ENCODE results near the gene HOXC9. TPM values are rescaled to one million over a fixed set of nuclear protein-coding genes. Genes with fewer than 3 reads are reported as not detected.

The HOXC9 gene
- total RNA-seq = 1.3 and 3.6 TPM in 2 replicates

DNA sequence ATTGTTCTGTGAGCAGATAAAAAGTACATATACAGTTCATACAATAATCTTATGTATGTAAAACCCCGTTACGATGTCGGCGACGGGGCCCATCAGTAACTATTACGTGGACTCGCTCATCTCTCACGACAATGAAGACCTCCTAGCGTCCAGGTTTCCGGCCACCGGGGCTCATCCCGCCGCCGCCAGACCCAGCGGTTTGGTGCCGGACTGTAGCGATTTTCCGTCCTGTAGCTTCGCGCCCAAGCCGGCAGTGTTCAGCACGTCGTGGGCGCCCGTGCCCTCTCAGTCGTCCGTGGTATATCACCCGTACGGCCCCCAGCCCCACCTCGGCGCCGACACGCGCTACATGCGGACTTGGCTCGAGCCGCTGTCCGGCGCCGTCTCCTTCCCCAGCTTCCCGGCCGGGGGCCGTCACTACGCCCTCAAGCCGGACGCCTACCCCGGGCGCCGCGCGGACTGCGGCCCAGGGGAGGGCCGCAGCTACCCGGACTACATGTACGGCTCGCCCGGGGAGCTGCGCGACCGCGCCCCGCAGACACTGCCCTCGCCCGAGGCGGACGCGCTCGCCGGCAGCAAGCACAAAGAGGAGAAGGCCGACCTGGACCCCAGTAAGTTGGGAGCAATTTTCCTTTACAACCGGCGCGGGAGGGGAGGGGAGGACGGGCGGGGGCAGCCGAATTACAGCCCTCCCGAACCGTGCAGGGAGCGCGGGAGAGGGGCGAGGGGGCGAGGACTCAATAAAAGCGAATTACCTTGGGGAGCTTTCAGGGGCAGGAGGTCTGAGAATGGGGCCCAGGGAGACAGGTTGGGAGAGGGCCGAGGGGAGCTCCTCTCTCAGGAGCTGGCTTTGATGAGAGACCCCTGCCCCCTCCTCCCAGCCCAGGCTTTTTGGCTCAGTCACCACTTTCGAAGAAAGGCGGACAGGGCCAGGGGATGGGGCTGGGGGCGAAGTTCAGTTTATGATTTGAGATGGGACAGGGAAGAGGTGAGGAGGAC, at the start of gene HOXC9:
HOXC9 (plus strand) TSS at position 46 of the 999 bp plus-strand sequence; CDS start at position 74, 28 bp downstream.

DNA sequence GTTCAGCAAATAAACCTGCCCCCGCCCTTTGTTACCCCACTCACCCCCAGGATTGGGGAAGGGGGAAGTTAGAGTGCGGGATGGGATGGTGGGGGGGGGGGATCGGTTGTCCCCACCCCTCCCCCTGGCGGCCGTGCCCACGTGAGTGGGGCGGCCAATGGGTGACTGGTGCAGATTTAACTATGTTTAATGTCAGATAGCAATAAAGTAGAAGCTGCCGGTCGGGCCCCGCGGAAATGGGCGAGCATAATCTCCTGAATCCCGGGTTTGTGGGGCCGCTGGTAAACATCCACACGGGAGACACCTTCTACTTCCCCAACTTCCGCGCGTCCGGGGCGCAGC, 45.3 kb upstream of the HOXC9 start, which contains the start of gene HOXC12:
HOXC12 (plus strand) TSS at position 210 of the 342 bp plus-strand sequence; CDS start at position 237, 27 bp downstream.

DNA sequence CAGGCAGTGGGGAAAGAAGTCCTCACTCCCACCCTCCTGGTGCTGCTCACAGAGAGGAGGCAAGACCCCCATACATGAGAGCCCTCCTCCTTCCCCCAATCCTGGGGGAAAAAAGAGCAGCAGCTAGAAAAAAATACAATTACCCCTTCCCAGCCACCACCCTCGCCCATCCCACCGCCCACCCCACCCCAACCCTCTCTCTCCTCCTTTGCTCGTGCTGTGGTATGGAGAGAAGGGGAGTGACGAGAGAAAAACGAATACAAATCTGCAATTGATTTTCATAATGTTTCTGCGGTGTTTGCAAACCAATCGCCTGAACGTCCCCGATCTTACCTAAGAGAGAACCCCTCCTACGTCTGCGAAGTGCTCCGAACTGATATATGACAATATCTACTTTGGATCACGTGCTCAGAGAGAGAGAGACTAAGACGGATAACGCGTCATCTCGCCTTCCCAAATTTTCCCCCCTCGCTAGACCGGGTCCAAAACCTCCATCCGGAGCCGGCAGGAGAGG, 27.2 kb upstream of the HOXC9 start, which contains the start of gene HOXC11:
HOXC11 (plus strand) TSS at position 405 of the 514 bp plus-strand sequence. CDS start 116 bp downstream, outside the sequence.

DNA sequence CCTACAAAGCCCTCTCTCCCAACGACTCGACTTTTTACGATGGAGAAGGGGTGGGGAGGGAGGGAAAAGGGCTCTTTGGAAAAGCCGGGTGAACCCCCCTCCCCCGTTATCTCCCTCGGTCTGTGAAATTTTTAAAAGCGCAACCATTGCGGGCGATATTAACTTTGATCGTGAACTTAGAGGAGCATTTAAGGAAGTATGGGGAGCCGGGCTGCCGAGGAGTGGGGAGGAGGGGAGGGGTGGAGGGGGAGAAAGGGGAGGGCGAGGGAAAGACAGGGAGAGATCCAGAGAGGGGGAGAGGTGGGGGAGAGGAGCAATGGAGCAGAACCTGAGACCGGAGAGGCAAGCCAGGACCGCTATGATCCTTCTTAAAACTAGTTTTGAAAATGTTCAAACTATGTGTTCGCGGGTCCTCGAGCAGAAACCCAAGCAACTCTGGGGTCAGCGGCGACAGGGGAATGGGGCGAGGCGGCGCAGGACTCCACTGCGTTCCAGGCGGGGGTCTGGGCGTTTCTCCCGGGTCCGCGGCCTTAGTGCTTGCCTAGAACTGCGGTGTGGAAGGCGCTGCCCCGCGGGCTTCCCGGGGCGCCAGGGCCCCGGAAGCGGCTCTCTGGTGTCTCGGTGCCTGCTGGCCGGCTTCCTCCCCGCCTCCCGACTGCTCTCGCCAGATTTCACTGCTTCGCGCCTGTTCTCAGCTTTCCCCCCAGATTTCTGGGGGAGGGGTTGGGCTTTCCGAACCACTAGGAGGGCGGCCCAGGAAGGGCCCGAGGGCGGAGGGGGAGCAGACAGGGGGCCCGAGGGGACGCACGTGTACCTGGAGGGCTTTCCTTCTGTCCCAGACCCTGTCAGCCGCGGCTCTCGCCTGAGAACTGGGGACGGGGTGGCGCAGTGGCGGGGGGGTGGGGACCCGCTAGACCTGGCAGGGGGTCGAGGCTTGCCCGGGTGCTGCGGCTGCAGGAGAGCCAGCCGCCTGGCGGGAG, 25.6 kb upstream of the HOXC9 start, which contains the start of gene HOTAIR:
HOTAIR (minus strand) TSS at position 871 of the 980 bp plus-strand sequence.

DNA sequence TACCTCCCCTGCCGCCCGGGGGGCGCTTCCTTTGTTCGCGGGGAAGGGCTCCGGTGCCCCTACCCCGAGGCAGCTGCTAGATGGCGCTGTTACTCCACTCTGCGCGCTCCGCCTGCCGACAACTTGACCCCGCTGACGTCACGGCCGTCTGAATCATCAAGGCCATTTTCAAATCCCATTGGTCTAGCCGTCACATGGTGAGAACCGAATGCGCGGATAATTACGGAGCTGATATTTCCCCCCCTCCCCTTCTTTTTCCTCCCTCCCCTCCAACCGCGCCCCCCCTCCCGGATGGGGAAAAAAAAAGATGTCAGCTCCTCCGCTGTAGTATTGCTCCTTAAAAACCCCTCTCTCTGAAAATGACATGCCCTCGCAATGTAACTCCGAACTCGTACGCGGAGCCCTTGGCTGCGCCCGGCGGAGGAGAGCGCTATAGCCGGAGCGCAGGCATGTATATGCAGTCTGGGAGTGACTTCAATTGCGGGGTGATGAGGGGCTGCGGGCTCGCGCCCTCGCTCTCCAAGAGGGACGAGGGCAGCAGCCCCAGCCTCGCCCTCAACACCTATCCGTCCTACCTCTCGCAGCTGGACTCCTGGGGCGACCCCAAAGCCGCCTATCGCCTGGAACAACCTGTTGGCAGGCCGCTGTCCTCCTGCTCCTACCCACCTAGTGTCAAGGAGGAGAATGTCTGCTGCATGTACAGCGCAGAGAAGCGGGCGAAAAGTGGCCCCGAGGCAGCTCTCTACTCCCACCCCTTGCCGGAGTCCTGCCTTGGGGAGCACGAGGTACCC, 14.9 kb upstream of the HOXC9 start, which contains the start of gene HOXC10:
HOXC10 (plus strand) TSS at position 246 of the 791 bp plus-strand sequence; CDS start at position 360, 114 bp downstream.

DNA sequence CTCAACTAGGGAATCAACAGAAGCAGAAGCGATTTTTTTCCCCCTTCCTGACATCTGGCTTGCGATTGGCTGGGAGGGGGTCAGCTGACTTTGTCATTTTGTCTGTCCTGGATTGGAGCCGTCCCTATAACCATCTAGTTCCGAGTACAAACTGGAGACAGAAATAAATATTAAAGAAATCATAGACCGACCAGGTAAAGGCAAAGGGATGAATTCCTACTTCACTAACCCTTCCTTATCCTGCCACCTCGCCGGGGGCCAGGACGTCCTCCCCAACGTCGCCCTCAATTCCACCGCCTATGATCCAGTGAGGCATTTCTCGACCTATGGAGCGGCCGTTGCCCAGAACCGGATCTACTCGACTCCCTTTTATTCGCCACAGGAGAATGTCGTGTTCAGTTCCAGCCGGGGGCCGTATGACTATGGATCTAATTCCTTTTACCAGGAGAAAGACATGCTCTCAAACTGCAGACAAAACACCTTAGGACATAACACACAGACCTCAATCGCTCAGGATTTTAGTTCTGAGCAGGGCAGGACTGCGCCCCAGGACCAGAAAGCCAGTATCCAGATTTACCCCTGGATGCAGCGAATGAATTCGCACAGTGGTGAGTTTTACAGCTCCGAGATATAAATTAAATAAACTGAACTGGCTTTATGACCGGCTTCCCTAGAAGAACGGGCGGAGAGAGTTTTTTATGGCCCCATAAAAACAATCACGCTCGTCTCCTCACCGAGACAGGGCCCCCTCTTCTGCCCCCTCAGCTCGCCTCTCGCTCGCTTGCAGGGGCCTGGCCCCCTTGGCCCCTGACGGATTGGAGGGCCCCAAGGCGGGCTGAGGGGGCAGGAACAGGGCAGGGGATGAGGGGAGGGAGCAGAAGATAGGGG, 28.6 kb downstream of the HOXC9 start, which contains the start of gene HOXC6:
HOXC6 (plus strand) TSS at position 127 of the 888 bp plus-strand sequence; CDS start at position 209, 82 bp downstream.

DNA sequence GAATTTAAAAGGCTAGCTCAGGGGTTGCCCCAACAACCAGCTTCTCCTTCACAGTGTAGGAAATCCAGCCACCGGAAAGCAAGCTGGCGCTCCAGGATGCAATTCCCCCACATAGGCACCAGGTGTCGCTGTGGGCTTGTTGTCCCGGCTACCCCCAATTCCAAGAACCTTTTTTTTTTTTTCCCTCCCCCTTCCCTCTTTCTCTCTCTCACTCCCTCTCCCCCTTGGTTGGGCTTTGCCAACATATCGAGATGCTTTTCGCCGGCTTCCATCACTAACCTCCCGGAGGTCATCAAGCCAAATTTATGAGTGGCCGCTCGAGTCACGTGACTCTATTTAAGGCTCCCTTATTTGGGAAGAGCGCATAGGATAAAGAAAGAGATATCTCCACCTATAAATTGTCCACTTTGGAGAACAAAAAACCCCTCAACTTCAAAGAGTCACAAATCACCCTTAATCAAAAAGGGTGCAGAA, 32.7 kb downstream of the HOXC9 start, which contains the start of gene HOXC5:
HOXC5 (plus strand) TSS at position 424 of the 474 bp plus-strand sequence. CDS start 73 bp downstream, outside the sequence.

Other genes with a start within 250 kb of the HOXC9 start
- gene CISTR, start 248.2 kb upstream of the HOXC9 start, total RNA-seq = not detected in 2 replicates
- not detected in 2 replicates for gene HOXC13, start 61.3 kb upstream of the HOXC9 start, total RNA-seq
- not detected in 2 replicates for gene HOXC12, start 45.3 kb upstream of the HOXC9 start, total RNA-seq
- gene HOXC11, start 27.0 kb upstream of the HOXC9 start, total RNA-seq = not detected in 2 replicates
- gene HOTAIR, start 25.2 kb upstream of the HOXC9 start, total RNA-seq = 0.12 TPM in 1 of 2 replicates, not detected in the other
- gene HOXC10, start 15.0 kb upstream of the HOXC9 start, total RNA-seq = not detected in 2 replicates
- 0.60 and 3.7 TPM in 2 replicates for gene HOXC8, start 8.8 kb downstream of the HOXC9 start, total RNA-seq
- 2.9 and 3.5 TPM in 2 replicates for gene HOXC6, start 28.3 kb downstream of the HOXC9 start, total RNA-seq
- gene HOXC5, start 32.9 kb downstream of the HOXC9 start, total RNA-seq = 5.1 TPM in 1 of 2 replicates, not detected in the other
- 0.82 and 3.5 TPM in 2 replicates for gene HOXC4, start 53.7 kb downstream of the HOXC9 start, total RNA-seq
- 24.3 and 34.7 TPM in 2 replicates for gene SMUG1, start 188.8 kb downstream of the HOXC9 start, total RNA-seq

Measured in pericardium fibroblast (primary cell).